HepG2 (cell line): ENCODE data around the gene SMIM1. TPM values are rescaled to one million over a fixed set of nuclear protein-coding genes. Genes with fewer than 3 reads are reported as not detected.

Source experiments
- E2F5 ChIP-seq: sonication (generic); formaldehyde crosslinking; conservative IDR thresholded peaks from 2 replicates; pipeline ENCODE4 v1.4.0; 2020; ENCODE audit warnings: missing genetic modification reagents
- MEIS2 ChIP-seq: sonication (generic); formaldehyde crosslinking; IDR thresholded peaks from 2 replicates; pipeline ENCODE4 v1.9.0; 2021; ENCODE audit warnings: mild to moderate bottlenecking, missing genetic modification reagents
- NFATC3 ChIP-seq: sonication (generic); formaldehyde crosslinking; IDR thresholded peaks from 2 replicates; pipeline ENCODE4 v1.5.1; 2020; ENCODE audit warnings: mild to moderate bottlenecking, missing genetic modification reagents
- SP140L ChIP-seq: sonication (generic); formaldehyde crosslinking; IDR thresholded peaks from 2 replicates; pipeline ENCODE4 v1.4.0; 2020; ENCODE audit warnings: missing genetic modification reagents, borderline replicate concordance
- U2AF2 ChIP-seq: fragments of 200-400 bp; formaldehyde crosslinking; IDR thresholded peaks from 2 replicates; pipeline ENCODE4 v1.6.1; 2017; ENCODE audit warnings: low read depth, mild to moderate bottlenecking, low read length
- ZIK1 ChIP-seq: sonication (generic); formaldehyde crosslinking; IDR thresholded peaks from 2 replicates; pipeline ENCODE4 v1.5.0; 2020; ENCODE audit warnings: mild to moderate bottlenecking, low read depth, missing genetic modification reagents, borderline replicate concordance
- ZNF121 ChIP-seq: sonication (generic); formaldehyde crosslinking; IDR thresholded peaks from 2 replicates; pipeline ENCODE4 v1.5.0; 2020; ENCODE audit warnings: mild to moderate bottlenecking, missing genetic modification reagents
- ZNF407 ChIP-seq: sonication (generic); formaldehyde crosslinking; IDR thresholded peaks from one replicate; pipeline ENCODE4 v1.5.1; 2020; ENCODE audit warnings: mild to moderate bottlenecking, missing genetic modification reagents; ENCODE audit errors: not compliant biosample characterization
- polyA plus RNA-seq, 8 experiments: library from polyadenylated mRNA; depleted of rRNA in 3 of 8; stranded (reverse) in 7 of 8; unstranded in 1 of 8; fragments of >200 nt; fragmentation: Illumina TruSeq in 4 of 8; extraction: Trizol in 4 of 8; gene quantifications; 2 replicates each; pipeline versions ENCODE4 v1.2.1 to v1.2.3, GENCODE V29; 2011 to 2016; ENCODE audit warnings: low read depth in 4 of 8, missing spikeins in 1 of 8, mixed read lengths in 1 of 8; ENCODE audit not compliant: insufficient read depth in 1 of 8
- total RNA-seq, 5 experiments: library from RNA; depleted of rRNA; stranded (reverse); fragments of >200 nt; fragmentation: Illumina TruSeq; extraction: Trizol; gene quantifications; 2 replicates each; pipeline ENCODE4 v1.2.3, GENCODE V29; 2016; ENCODE audit warnings: low read depth in 1 of 5
- TF ChIP-seq, protein P1 (sequence below), 2 experiments: sonication (generic) in 1 of 2; formaldehyde crosslinking in 1 of 2; IDR thresholded peaks; 2 replicates each; pipeline versions ENCODE4 v1.4.0 to v1.6.1; 2016 to 2020; ENCODE audit warnings: borderline replicate concordance in 1 of 2, low read depth in 1 of 2, mild to moderate bottlenecking in 1 of 2, missing genetic modification reagents in 1 of 2

The SMIM1 gene
- total and polyA plus RNA-seq, 2 of the 13 experiments (the other 11 are each of a cell fraction or from before 2014, with no cell fraction given) = 12.4 to 56.3 TPM

DNA sequence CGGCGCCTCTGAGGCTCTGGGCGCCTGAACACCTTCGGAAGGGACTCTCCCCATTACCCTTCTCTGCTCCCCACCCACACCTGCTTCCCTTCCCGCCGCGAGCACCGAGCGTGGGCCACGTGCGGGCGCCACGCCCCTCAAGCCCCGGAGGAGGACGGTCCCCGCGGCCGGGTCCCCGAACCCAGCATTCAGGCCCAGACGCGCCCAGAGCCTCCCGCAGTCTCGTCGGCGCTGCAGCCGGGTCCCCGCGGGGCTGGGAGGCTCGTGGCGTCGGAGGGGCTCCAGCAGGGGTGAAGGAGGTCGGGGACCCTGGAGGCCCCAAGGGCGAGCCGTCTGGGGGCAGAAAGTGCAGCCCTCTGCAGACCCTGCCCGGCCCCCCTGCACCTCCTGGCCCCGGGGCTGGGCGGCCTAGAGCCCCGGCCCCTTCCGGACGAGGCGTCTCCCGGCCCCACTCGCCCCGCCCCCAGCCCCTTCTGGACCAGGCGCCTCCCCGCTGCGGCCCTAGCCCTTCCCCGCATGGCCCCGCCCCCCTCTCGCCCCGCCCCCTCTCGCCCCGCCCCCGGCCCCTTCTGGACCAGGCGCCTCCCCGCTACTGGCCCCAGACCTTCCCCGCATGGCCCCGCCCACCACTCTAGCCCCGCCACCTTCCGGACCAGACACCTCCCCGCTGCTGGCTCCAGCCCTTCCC is 378 bp upstream of the SMIM1 start (continued):
- no peak; the same call in 1 of the 2 replicates for TF ChIP-seq MEIS2
- no peak for TF ChIP-seq ZNF407 (CRISPR knock-in tag)
- no peak for TF ChIP-seq E2F5 (CRISPR knock-in tag)
- TF ChIP-seq NFATC3 (CRISPR knock-in tag) = no peak
- TF ChIP-seq SP140L (CRISPR knock-in tag) = no peak
- TF ChIP-seq, protein P1, sequence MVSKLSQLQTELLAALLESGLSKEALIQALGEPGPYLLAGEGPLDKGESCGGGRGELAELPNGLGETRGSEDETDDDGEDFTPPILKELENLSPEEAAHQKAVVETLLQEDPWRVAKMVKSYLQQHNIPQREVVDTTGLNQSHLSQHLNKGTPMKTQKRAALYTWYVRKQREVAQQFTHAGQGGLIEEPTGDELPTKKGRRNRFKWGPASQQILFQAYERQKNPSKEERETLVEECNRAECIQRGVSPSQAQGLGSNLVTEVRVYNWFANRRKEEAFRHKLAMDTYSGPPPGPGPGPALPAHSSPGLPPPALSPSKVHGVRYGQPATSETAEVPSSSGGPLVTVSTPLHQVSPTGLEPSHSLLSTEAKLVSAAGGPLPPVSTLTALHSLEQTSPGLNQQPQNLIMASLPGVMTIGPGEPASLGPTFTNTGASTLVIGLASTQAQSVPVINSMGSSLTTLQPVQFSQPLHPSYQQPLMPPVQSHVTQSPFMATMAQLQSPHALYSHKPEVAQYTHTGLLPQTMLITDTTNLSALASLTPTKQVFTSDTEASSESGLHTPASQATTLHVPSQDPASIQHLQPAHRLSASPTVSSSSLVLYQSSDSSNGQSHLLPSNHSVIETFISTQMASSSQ (IDR thresholded peaks at IDR 0.05; ENCODE audit: low read depth) = no peak
- TF ChIP-seq, protein P1 (CRISPR knock-in tag; IDR thresholded peaks at IDR 0.05; ENCODE audit: borderline replicate concordance) = no peak
- TF ChIP-seq ZNF121 (CRISPR knock-in tag) = no peak
- no peak for TF ChIP-seq U2AF2
- TF ChIP-seq ZIK1 (CRISPR knock-in tag) = no peak
